ENCODE data around the gene ZNF593OS.
A peak's percentile ranks its signal among the peaks of the same experiment; 100 is the strongest.

ZNF593OS gene

DNA sequence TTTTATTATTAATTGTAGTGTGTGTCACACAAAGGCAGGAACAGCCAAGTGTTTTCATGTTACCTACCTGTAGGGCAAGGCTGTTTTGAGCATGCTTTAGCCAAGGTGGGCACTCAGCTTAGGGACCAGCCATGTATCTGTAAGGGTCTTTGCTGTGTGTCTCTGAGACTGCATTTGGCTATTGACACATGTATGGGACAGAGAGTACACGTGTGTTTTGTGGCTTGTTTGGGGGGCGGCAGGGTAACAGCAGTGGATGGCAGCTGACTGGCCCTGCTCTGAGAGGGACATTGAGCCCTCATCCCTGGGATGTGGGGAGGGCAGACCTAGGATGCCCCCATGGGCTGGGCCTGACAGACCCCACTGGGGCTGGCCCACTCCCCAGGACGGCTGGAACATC is 25.7 kb upstream of the ZNF593OS start:
- TF ChIP-seq CTCF (IDR thresholded peaks at IDR 0.05; ENCODE audit: borderline replicate concordance, control extremely low read depth, extremely low read depth, insufficient read depth, missing control alignments) = no peak
- no peak for DNase-seq (ENCODE audit: low spot score)
- in situ Hi-C loops (cut with MboI; ENCODE audit: low sequenced_read_pairs, unreplicated experiment) = no loop called here

DNA sequence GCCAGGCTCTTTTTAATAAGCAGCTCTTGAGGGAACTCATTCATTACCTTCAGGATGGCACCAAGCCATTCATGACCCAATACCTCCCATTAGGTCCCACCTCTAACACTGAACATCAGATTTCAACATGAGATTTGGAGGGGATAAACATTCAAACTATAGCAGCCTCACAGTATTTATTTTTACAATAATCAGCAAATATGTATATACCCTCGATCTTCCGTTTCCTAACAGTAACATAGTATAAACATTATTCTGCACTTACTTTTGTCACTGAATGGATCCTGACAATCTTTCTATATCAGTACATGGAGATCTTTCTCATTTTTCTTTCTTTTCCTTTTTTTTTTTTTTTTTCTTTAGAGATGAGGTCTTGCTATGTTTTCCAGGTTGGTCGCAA is 24.2 kb upstream of the ZNF593OS start:
- TF ChIP-seq CTCF (IDR thresholded peaks at IDR 0.05; ENCODE audit: borderline replicate concordance, control extremely low read depth, extremely low read depth, insufficient read depth, missing control alignments) = no peak
- no peak for DNase-seq (ENCODE audit: low spot score)
- in situ Hi-C loops (cut with MboI; ENCODE audit: low sequenced_read_pairs, unreplicated experiment) = no loop called here

DNA sequence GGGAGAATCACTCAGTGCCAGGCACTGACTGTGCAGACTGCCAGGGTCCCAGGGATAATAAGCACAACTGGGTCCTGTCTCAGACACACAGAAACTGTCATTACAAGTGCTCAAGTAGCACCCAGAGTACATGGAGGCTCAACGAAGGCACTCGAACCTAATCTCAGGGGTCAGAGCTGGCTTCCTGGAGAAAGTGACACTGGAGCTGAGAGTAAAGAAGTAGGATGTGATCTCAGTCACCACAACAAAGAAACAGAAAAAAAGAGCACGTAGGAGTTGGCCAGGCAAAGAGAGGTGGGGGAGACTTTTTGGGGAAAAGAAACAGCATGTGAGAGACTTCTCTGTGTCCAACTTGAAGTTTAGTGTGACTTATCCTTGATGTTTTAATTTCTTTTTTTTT is 20.1 kb upstream of the ZNF593OS start:
- in situ Hi-C loops (cut with MboI; ENCODE audit: low sequenced_read_pairs, unreplicated experiment) = no loop called here
- TF ChIP-seq CTCF (IDR thresholded peaks at IDR 0.05; ENCODE audit: borderline replicate concordance, control extremely low read depth, extremely low read depth, insufficient read depth, missing control alignments) = no peak
- DNase-seq (ENCODE audit: low spot score) = peak; percentile 76

- TF ChIP-seq CTCF (IDR thresholded peaks at IDR 0.05; ENCODE audit: borderline replicate concordance, control extremely low read depth, extremely low read depth, insufficient read depth, missing control alignments) = no peak
- in situ Hi-C loops (cut with MboI; ENCODE audit: low sequenced_read_pairs, unreplicated experiment) = no loop called here
- no peak for DNase-seq (ENCODE audit: low spot score)
Observed at GRCh38 chr1:26190373-26190987, 18.8 kb upstream of the ZNF593OS start, which contains the start of gene CATSPER4. Gene CATSPER4 (plus strand): TSS chr1:26190602. CDS start chr1:26190628, 26 bp downstream.

DNA sequence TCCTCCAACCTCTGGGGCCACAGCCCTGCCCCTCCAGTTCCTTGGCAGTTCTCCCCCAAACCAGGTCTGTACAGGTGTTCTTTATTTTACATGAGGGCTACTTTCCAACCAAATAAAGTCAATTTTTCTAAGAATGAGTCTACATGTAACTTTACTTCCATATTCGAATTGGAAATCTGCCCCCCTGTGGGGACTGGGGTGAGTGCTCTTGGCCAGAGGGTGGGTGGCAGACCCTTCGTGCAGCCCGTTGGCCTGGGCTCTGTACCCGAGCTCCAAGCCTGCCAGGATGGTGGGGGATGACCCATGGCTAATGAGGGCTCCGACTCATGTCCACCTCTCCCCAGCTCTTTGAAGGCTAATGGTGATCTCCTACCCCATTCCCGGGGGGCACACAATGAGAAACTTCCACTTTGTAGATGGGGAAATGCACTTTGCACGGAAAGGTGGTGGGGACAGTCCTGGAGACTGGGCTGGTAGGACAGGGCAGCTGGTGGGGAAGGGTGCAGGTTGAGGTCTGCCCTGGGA is 18.2 kb upstream of the ZNF593OS start:
- DNase-seq (ENCODE audit: low spot score) = no peak
- in situ Hi-C loops (cut with MboI; ENCODE audit: low sequenced_read_pairs, unreplicated experiment) = no loop called here
- no peak for TF ChIP-seq CTCF (IDR thresholded peaks at IDR 0.05; ENCODE audit: borderline replicate concordance, control extremely low read depth, extremely low read depth, insufficient read depth, missing control alignments)

- in situ Hi-C loops (cut with MboI; ENCODE audit: low sequenced_read_pairs, unreplicated experiment) = no loop called here
- DNase-seq (ENCODE audit: low spot score) = no peak
- no peak for TF ChIP-seq CTCF (IDR thresholded peaks at IDR 0.05; ENCODE audit: borderline replicate concordance, control extremely low read depth, extremely low read depth, insufficient read depth, missing control alignments)
Observed at GRCh38 chr1:26189331-26189730, 17.7 kb upstream of the ZNF593OS start.

All from GM13976 (cell line).